ENCODE measurements around the gene PLXNA3.

- TF ChIP-seq POLR2AphosphoS5 (IDR thresholded peaks at IDR 0.05; ENCODE audit: low read depth) (no peak), CTCF (conservative IDR thresholded peaks at IDR 0.05; ENCODE audit: low read depth in 2 of 2) (no peak), REST (IDR thresholded peaks at IDR 0.05; ENCODE audit: unreplicated experiment) (no peak)
Observed at GRCh38 chrX:154439841-154440240, 18.2 kb upstream of the PLXNA3 start.

Data from GM23338 (cell line).